A549 (cell line): Measurements from ENCODE around the gene PDE10A. TPM values are rescaled to one million over a fixed set of nuclear protein-coding genes. Genes with fewer than 3 reads are reported as not detected.

Experiments used
- ATAC-seq, 2 experiments: fragments of 200-7000 bp in 1 of 2; fragments of >200 bp in 1 of 2; cut with Nextera tagmentation in 1 of 2; cut with Tn5 transposase in 1 of 2; 3 replicates each; pipeline versions ENCODE4 v1.8.0 to v1.9.1; 2018 to 2020; ENCODE audit warnings: mild to moderate bottlenecking in 1 of 2, moderate library complexity in 1 of 2
- CTCF ChIA-PET: fragments of 300-600 bp; sonication (Branson Sonifier 250); formaldehyde crosslinking; extraction: SDS; loops from one replicate; lab custom pipeline; 2021; ENCODE audit warnings: antibody characterized with exemption, inconsistent platforms; lab: Yijun Ruan, JAX
- POLR2A ChIA-PET: fragments of 350-600 bp; formaldehyde crosslinking; extraction: SDS; loops from one replicate; lab custom pipeline; 2021; ENCODE audit warnings: antibody characterized with exemption, inconsistent platforms; lab: Yijun Ruan, JAX
- DNase-seq, 2 experiments: peaks; one replicate each; pipeline versions ENCODE4 v3.0.0 to v3.0.0-alpha.2; 2011 to 2016; ENCODE audit warnings: low read depth in 1 of 2, low spot score in 1 of 2
- FAIRE-seq: peaks from 2 replicates; lab custom pipeline; 2011; peaks lifted over from hg19 to GRCh38; lab: Jason Lieb, UNC
- H3K27ac ChIP-seq, 2 experiments: fragments of >200 bp; sonication (Bioruptor Twin); formaldehyde crosslinking; 3 replicates each; pipeline ENCODE4 v1.5.1; 2016 to 2017
- H3K4me1 ChIP-seq: fragments of >200 bp; sonication (Bioruptor Twin); formaldehyde crosslinking; 3 replicates; pipeline ENCODE4 v1.6.1; 2016
- H3K4me2 ChIP-seq: fragments of >200 bp; sonication (Bioruptor Twin); formaldehyde crosslinking; 3 replicates; pipeline ENCODE4 v1.6.1; 2016
- H3K4me3 ChIP-seq: fragments of >200 bp; sonication (Bioruptor Twin); formaldehyde crosslinking; 3 replicates; pipeline ENCODE4 v1.5.1; 2016
- H3K9me3 ChIP-seq: fragments of >200 bp; sonication (Bioruptor Twin); formaldehyde crosslinking; 3 replicates; pipeline ENCODE4 v1.6.1; 2016
- CEBPB ChIP-seq, 2 experiments: fragments of >200 bp in 1 of 2; sonication (Bioruptor Twin) in 1 of 2; formaldehyde crosslinking in 1 of 2; IDR thresholded peaks; 2 replicates each; pipeline ENCODE4 v1.6.1; 2012 to 2016
- CHD4 ChIP-seq: fragments of 200-600 bp; sonication (generic); IDR thresholded peaks from 2 replicates; pipeline ENCODE4 v1.6.1; 2016; ENCODE audit warnings: antibody characterized with exemption, mild to moderate bottlenecking, borderline replicate concordance
- EP300 ChIP-seq, 2 experiments: fragments of >200 bp; sonication (Bioruptor Twin); formaldehyde crosslinking; IDR thresholded peaks; 2 replicates in 1 of 2; 3 replicates in 1 of 2; pipeline ENCODE4 v1.6.1; 2016 to 2017
- FOSL2 ChIP-seq, 2 experiments: fragments of 450-650 bp in 1 of 2; fragments of >200 bp in 1 of 2; sonication (Bioruptor Twin) in 1 of 2; formaldehyde crosslinking; IDR thresholded peaks; 2 replicates each; pipeline versions ENCODE4 v1.5.0 to v1.6.1; 2016 to 2020; ENCODE audit warnings: mild to moderate bottlenecking in 1 of 2, moderate library complexity in 1 of 2
- HDAC2 ChIP-seq: fragments of 200-600 bp; sonication (generic); IDR thresholded peaks from 2 replicates; pipeline ENCODE4 v1.6.1; 2016
- HOXB5 ChIP-seq: fragments of 250-450 bp; sonication (Bioruptor Pico); IDR thresholded peaks from 2 replicates; pipeline ENCODE4 v1.5.0; 2020; ENCODE audit warnings: mild to moderate bottlenecking, moderate library complexity
- NFE2L2 ChIP-seq: fragments of 150-350 bp; conservative IDR thresholded peaks from 2 replicates; pipeline ENCODE4 v1.6.1; 2014; ENCODE audit warnings: low read length
- NR3C1 ChIP-seq: fragments of >200 bp; sonication (Bioruptor Twin); formaldehyde crosslinking; IDR thresholded peaks from 3 replicates; pipeline ENCODE4 v1.6.1; 2017
- RFX5 ChIP-seq: fragments of 450-650 bp; IDR thresholded peaks from 2 replicates; pipeline ENCODE4 v1.7.1; 2014; ENCODE audit warnings: antibody characterized with exemption, mild to moderate bottlenecking, moderate library complexity
- SMC3 ChIP-seq: fragments of >200 bp; sonication (Bioruptor Twin); formaldehyde crosslinking; IDR thresholded peaks from 3 replicates; pipeline ENCODE4 v1.6.1; 2018; ENCODE audit warnings: inconsistent platforms
- TFCP2L1 ChIP-seq: fragments of 250-450 bp; sonication (Bioruptor Pico); IDR thresholded peaks from 2 replicates; pipeline ENCODE4 v1.5.0; 2021; ENCODE audit warnings: mild to moderate bottlenecking
- ZC3H11A ChIP-seq: fragments of 450-650 bp; IDR thresholded peaks from 2 replicates; pipeline ENCODE4 v1.6.1; 2014; ENCODE audit warnings: antibody characterized with exemption, mild to moderate bottlenecking
- ZNF302 ChIP-seq: fragments of 250-450 bp; sonication (Bioruptor Pico); IDR thresholded peaks from 2 replicates; pipeline ENCODE4 v1.9.0; 2021; ENCODE audit warnings: inconsistent platforms, mild to moderate bottlenecking, moderate library complexity
- WGBS: methylation state at CpG from one replicate; pipeline ENCODE4 v1.1.6; 2017; ENCODE audit errors: missing lambda C conversion rate; 5-methylcytosine and 5-hydroxymethylcytosine counted together
- polyA plus RNA-seq, 4 experiments: library from polyadenylated mRNA; depleted of rRNA in 3 of 4; stranded (reverse); fragments of >200 nt; fragmentation: RNase III in 1 of 4; extraction: RNeasy Plus Mini Kit Qiagen cat#74134 plus additional on column Dnase treatment in 1 of 4; gene quantifications; 2 replicates in 3 of 4; 3 replicates in 1 of 4; pipeline ENCODE4 v1.2.3, GENCODE V29; 2011 to 2017
- TF ChIP-seq, protein P1 (sequence below): fragments of >200 bp; sonication (Bioruptor Twin); formaldehyde crosslinking; IDR thresholded peaks from 2 replicates; pipeline ENCODE4 v1.6.1; 2016
- TF ChIP-seq, protein P2 (sequence below): fragments of >200 bp; sonication (Bioruptor Twin); formaldehyde crosslinking; IDR thresholded peaks from 3 replicates; pipeline ENCODE4 v1.5.1; 2016
- TF ChIP-seq, protein P3 (sequence below): fragments of 200-600 bp; sonication (generic); IDR thresholded peaks from 2 replicates; pipeline ENCODE4 v1.6.1; 2016; ENCODE audit warnings: antibody characterized with exemption, mild to moderate bottlenecking, moderate library complexity
- TF ChIP-seq, protein P4 (sequence below): IDR thresholded peaks from 2 replicates; pipeline ENCODE4 v1.6.1; 2012

PDE10A gene
- polyA plus RNA-seq, 2 of the 4 experiments (the other 2 are of a cell fraction), result 44.9 to 92.5 TPM

DNA sequence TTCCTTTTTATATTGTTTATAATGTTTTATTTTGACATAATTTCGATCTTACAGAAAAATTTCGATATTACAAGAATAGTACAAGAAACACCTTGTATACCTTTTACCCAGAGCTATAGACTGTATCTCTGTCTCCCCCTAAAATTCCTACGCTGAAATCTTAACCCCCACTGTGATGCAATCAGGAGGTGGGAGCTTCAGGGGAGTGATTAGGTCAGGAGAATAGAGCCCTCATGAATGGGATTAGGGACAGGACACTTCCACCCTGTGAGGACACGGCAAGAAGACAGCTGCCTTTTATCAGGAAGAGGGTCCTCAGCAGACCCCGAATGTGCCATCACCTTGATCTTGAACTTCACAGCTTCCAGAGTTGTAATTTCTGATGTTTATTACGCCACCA, 204.9 kb downstream of the PDE10A start:
- TF ChIP-seq ZNF302 (CRISPR knock-in tag) (no peak), CHD4 (no peak), HDAC2 (no peak)
- TF ChIP-seq, protein P1, sequence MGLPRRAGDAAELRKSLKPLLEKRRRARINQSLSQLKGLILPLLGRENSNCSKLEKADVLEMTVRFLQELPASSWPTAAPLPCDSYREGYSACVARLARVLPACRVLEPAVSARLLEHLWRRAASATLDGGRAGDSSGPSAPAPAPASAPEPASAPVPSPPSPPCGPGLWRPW, result no peak
- TF ChIP-seq, protein P2, sequence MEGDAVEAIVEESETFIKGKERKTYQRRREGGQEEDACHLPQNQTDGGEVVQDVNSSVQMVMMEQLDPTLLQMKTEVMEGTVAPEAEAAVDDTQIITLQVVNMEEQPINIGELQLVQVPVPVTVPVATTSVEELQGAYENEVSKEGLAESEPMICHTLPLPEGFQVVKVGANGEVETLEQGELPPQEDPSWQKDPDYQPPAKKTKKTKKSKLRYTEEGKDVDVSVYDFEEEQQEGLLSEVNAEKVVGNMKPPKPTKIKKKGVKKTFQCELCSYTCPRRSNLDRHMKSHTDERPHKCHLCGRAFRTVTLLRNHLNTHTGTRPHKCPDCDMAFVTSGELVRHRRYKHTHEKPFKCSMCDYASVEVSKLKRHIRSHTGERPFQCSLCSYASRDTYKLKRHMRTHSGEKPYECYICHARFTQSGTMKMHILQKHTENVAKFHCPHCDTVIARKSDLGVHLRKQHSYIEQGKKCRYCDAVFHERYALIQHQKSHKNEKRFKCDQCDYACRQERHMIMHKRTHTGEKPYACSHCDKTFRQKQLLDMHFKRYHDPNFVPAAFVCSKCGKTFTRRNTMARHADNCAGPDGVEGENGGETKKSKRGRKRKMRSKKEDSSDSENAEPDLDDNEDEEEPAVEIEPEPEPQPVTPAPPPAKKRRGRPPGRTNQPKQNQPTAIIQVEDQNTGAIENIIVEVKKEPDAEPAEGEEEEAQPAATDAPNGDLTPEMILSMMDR, result no peak
- FAIRE-seq (no peak), DNase-seq (no peak), ATAC-seq (no peak)
- WGBS, result 78% methylated on average over 6 of the region's 6 CpGs
- Histone ChIP-seq H3K27ac (no peak overlapping the region), H3K4me3 (no peak overlapping the region), H3K9me3 (no peaks in the 10 kb centered on the region), H3K4me2 (no peak overlapping the region), H3K4me1 (no peaks in the 10 kb centered on the region)
- CTCF ChIA-PET, result interaction anchor here (0.8 to 1.8 kb wide), 4 partner anchors 18 to 306 kb away, joined by 3 to 8 read pairs (median 3); no protein-coding TSS in a partner anchor
- POLR2A ChIA-PET, result no interaction called here

DNA sequence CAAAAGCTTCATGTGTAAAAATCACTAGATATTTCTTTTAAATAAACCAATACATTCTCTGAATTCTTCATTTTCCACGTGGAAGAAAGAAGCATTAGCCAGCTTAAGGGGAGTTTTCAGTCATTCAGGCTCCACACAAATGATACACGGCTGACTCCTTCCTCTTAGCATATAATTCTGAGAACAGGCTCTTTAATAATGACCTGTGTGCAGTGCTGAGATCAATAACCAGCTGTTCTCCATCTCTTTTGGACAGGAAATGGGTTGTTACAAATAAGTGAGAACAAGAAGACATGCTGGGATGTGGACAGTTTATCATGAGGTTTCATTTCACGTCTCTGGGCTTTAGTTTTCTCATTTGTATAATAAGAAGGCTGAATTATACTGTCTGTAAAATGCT, 206.8 kb downstream of the PDE10A start:
- DNase-seq (no peak), FAIRE-seq (no peak), ATAC-seq (no peak)
- no peak overlapping the region for H3K4me2 ChIP-seq
- no peak overlapping the region for H3K4me3 ChIP-seq
- H3K27ac ChIP-seq, result no peak overlapping the region
- H3K9me3 ChIP-seq, result no peaks in the 10 kb centered on the region
- no peaks in the 10 kb centered on the region for H3K4me1 ChIP-seq
- 47% methylated on average over 3 of the region's 3 CpGs for WGBS
- ChIA-PET CTCF (interaction anchor here (1.0 kb wide), 1 partner anchor 16 kb away, joined by 3 read pairs; no protein-coding TSS in a partner anchor), POLR2A (no interaction called here)
- TF ChIP-seq ZC3H11A (no peak), TFCP2L1 (CRISPR knock-in tag) (no peak), SMC3 (no peak), EP300 (IDR thresholded peaks at IDR 0.05) (no peak), RFX5 (no peak), NR3C1 (no peak), FOSL2 (IDR thresholded peaks at IDR 0.05) (no peak), FOSL2 (CRISPR knock-in tag; IDR thresholded peaks at IDR 0.05) (no peak), HDAC2 (no peak), NFE2L2 (no peak), HOXB5 (CRISPR knock-in tag) (no peak), ZNF302 (CRISPR knock-in tag) (no peak), CEBPB (IDR thresholded peaks at IDR 0.05) (no peak)
- TF ChIP-seq, protein P3, sequence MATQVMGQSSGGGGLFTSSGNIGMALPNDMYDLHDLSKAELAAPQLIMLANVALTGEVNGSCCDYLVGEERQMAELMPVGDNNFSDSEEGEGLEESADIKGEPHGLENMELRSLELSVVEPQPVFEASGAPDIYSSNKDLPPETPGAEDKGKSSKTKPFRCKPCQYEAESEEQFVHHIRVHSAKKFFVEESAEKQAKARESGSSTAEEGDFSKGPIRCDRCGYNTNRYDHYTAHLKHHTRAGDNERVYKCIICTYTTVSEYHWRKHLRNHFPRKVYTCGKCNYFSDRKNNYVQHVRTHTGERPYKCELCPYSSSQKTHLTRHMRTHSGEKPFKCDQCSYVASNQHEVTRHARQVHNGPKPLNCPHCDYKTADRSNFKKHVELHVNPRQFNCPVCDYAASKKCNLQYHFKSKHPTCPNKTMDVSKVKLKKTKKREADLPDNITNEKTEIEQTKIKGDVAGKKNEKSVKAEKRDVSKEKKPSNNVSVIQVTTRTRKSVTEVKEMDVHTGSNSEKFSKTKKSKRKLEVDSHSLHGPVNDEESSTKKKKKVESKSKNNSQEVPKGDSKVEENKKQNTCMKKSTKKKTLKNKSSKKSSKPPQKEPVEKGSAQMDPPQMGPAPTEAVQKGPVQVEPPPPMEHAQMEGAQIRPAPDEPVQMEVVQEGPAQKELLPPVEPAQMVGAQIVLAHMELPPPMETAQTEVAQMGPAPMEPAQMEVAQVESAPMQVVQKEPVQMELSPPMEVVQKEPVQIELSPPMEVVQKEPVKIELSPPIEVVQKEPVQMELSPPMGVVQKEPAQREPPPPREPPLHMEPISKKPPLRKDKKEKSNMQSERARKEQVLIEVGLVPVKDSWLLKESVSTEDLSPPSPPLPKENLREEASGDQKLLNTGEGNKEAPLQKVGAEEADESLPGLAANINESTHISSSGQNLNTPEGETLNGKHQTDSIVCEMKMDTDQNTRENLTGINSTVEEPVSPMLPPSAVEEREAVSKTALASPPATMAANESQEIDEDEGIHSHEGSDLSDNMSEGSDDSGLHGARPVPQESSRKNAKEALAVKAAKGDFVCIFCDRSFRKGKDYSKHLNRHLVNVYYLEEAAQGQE, result no peak
- TF ChIP-seq, protein P2, result no peak
- TF ChIP-seq, protein P4, sequence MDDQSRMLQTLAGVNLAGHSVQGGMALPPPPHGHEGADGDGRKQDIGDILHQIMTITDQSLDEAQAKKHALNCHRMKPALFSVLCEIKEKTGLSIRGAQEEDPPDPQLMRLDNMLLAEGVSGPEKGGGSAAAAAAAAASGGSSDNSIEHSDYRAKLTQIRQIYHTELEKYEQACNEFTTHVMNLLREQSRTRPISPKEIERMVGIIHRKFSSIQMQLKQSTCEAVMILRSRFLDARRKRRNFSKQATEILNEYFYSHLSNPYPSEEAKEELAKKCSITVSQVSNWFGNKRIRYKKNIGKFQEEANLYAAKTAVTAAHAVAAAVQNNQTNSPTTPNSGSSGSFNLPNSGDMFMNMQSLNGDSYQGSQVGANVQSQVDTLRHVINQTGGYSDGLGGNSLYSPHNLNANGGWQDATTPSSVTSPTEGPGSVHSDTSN, result no peak
- TF ChIP-seq, all 56 proteins: peak for 0
